ENCODE measurements around the gene PDXP. TPM values are rescaled to one million over a fixed set of nuclear protein-coding genes. Genes with fewer than 3 reads are reported as not detected.
"Not testable (repeated sequence)": the region's sequence is repeated elsewhere in the genome, so short reads cannot be mapped to it uniquely, and the experiment has no call there.

PDXP gene, protein sequence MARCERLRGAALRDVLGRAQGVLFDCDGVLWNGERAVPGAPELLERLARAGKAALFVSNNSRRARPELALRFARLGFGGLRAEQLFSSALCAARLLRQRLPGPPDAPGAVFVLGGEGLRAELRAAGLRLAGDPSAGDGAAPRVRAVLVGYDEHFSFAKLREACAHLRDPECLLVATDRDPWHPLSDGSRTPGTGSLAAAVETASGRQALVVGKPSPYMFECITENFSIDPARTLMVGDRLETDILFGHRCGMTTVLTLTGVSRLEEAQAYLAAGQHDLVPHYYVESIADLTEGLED
- polyA plus RNA-seq (2013, experiment 1 of 2), result 34.5 TPM
- polyA plus RNA-seq (2013, experiment 2 of 2), result 38.5 TPM

GRCh38 chr22:37658133-37659065 lies at the start of gene PDXP:
Gene PDXP (plus strand): TSS chr22:37658723. CDS start chr22:37658783, 60 bp downstream.
- peak within 1 kb of the TSS; percentile 50; the same call in 1 of the 2 replicates for H3K27ac ChIP-seq (ENCODE audit: low read depth, low read length)
- WGBS, result under 1% methylated on average over 101 of the region's 101 CpGs
- peaks cover 7% of the 10 kb centered on the region for H3K36me3 ChIP-seq (ENCODE audit: insufficient read depth, low read length)
- no peaks in the 10 kb centered on the region for H3K27me3 ChIP-seq (ENCODE audit: insufficient read depth, low read length)
- H3K9ac ChIP-seq (ENCODE audit: low read depth, low read length), result peak within 1 kb of the TSS; percentile 76
- H3K9me3 ChIP-seq (ENCODE audit: insufficient read depth, low read depth, low read length), result no peaks in the 10 kb centered on the region
- H3K4me3 ChIP-seq (ENCODE audit: low read length), result peak within 1 kb of the TSS; percentile 59
- H3K4me1 ChIP-seq (ENCODE audit: insufficient read depth, low read length), result peaks cover 4% of the 10 kb centered on the region; the same call in 1 of the 2 replicates

- Histone ChIP-seq H3K9ac (ENCODE audit: low read depth, low read length) (peak overlapping the region; percentile 84), H3K9me3 (ENCODE audit: insufficient read depth, low read depth, low read length) (no peaks in the 10 kb centered on the region), H3K4me1 (ENCODE audit: insufficient read depth, low read length) (no peaks in the 10 kb centered on the region), H3K4me3 (ENCODE audit: low read length) (peak overlapping the region; percentile 78), H3K27ac (ENCODE audit: low read depth, low read length) (peak overlapping the region; percentile 99; the same call in 1 of the 2 replicates), H3K27me3 (ENCODE audit: insufficient read depth, low read length) (no peaks in the 10 kb centered on the region), H3K36me3 (ENCODE audit: insufficient read depth, low read length) (peaks cover 7% of the 10 kb centered on the region; the same call in 1 of the 2 replicates)
- 17% methylated on average over 26 of the region's 26 CpGs for WGBS
Observed at GRCh38 chr22:37609240-37610152, 49.0 kb upstream of the PDXP start.

DNA sequence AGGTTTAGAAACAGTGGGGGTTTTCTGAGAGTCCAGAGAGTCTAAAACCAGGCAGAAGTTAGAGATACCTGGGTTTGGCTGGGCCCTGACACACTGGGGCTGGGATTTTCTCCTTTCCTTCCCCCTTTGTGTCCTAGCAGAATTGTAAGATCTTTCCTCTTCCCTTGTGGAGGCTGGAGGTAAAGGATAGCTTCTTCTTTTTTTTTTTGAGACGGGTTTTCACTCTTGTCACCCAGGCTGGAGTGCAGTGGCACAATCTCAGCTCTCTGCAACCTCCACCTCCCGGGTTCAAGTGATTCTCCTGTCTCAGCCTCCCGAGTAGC lies 48.4 kb upstream of the PDXP start:
- Histone ChIP-seq H3K4me3 (ENCODE audit: low read length) (peak overlapping the region; percentile 78), H3K36me3 (ENCODE audit: insufficient read depth, low read length) (peaks cover 11% of the 10 kb centered on the region; the same call in 1 of the 2 replicates)
- not testable (repeated sequence) for H3K9me3 ChIP-seq (ENCODE audit: insufficient read depth, low read depth, low read length); H3K9ac ChIP-seq (ENCODE audit: low read depth, low read length); H3K27ac ChIP-seq (ENCODE audit: low read depth, low read length); H3K27me3 ChIP-seq (ENCODE audit: insufficient read depth, low read length); H3K4me1 ChIP-seq (ENCODE audit: insufficient read depth, low read length)
- 88% methylated on average over 3 of the region's 3 CpGs for WGBS

- Histone ChIP-seq H3K4me3 (ENCODE audit: low read length) (no peak overlapping the region), H3K27ac (ENCODE audit: low read depth, low read length) (no peak overlapping the region), H3K36me3 (ENCODE audit: insufficient read depth, low read length) (peaks cover 11% of the 10 kb centered on the region; the same call in 1 of the 2 replicates), H3K9ac (ENCODE audit: low read depth, low read length) (no peak overlapping the region), H3K9me3 (ENCODE audit: insufficient read depth, low read depth, low read length) (no peaks in the 10 kb centered on the region), H3K27me3 (ENCODE audit: insufficient read depth, low read length) (no peaks in the 10 kb centered on the region), H3K4me1 (ENCODE audit: insufficient read depth, low read length) (no peaks in the 10 kb centered on the region)
- 96% methylated on average over 15 of the region's 15 CpGs for WGBS
Observed at GRCh38 chr22:37610480-37611129, 47.9 kb upstream of the PDXP start.

- H3K9ac ChIP-seq (ENCODE audit: low read depth, low read length), result no peak overlapping the region
- H3K27me3 ChIP-seq (ENCODE audit: insufficient read depth, low read length), result no peaks in the 10 kb centered on the region
- H3K4me3 ChIP-seq (ENCODE audit: low read length), result no peak overlapping the region
- H3K4me1 ChIP-seq (ENCODE audit: insufficient read depth, low read length), result no peaks in the 10 kb centered on the region
- H3K36me3 ChIP-seq (ENCODE audit: insufficient read depth, low read length), result peaks cover 14% of the 10 kb centered on the region
- H3K27ac ChIP-seq (ENCODE audit: low read depth, low read length), result no peak overlapping the region
- 93% methylated on average over 6 of the region's 6 CpGs for WGBS
- H3K9me3 ChIP-seq (ENCODE audit: insufficient read depth, low read depth, low read length), result no peaks in the 10 kb centered on the region
Observed at GRCh38 chr22:37611207-37611606, 47.3 kb upstream of the PDXP start.

DNA sequence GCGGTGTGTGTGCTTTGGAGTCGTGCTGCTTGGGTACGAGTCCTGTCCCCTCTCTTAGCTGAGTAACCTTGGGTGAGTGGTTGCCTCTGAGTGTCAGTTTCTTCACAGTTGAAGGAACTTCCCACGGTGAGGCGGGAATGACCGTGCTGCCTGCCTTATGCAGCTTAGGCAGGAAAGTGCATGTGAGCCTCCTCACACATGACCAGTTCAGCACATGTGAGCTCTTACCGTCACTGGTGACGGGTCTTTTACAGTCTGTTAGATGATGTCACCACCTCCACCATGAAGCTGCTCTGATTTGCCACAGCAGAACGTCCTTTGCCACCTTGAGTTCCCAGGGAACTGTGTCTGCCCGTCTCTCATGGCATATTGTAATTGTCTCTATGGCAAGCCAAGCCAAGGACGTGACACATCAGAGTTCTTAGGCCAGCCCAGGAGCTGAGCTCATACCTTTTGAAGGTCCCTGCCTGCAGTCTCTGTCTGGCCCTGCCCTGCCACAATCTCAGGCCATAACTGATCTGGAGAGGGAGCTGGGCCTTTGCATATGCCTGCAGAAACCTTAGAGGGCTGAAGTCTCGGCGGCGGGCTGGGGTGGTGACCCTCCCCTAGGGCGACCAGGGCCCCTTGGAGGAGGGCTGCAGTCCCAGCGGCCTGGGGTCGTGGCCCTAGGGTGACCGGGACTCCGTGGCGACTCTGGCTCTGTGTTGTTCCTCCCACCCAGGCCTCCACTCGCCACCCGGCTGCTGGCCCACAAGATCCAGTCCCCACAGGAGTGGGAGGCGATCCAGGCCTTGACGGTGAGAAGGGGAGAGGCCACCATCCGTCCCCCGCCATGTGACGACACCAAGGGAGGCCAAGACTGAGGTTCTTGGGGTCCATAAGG lies 42.1 kb upstream of the PDXP start:
- Histone ChIP-seq H3K9me3 (ENCODE audit: insufficient read depth, low read depth, low read length) (no peaks in the 10 kb centered on the region), H3K4me1 (ENCODE audit: insufficient read depth, low read length) (no peaks in the 10 kb centered on the region), H3K9ac (ENCODE audit: low read depth, low read length) (no peak overlapping the region), H3K27ac (ENCODE audit: low read depth, low read length) (no peak overlapping the region), H3K4me3 (ENCODE audit: low read length) (no peak overlapping the region), H3K27me3 (ENCODE audit: insufficient read depth, low read length) (no peaks in the 10 kb centered on the region), H3K36me3 (ENCODE audit: insufficient read depth, low read length) (peaks cover 59% of the 10 kb centered on the region)
- WGBS, result 95% methylated on average over 27 of the region's 27 CpGs

- H3K27me3 ChIP-seq (ENCODE audit: insufficient read depth, low read length), result no peaks in the 10 kb centered on the region
- no peak overlapping the region for H3K9ac ChIP-seq (ENCODE audit: low read depth, low read length)
- peaks cover 64% of the 10 kb centered on the region for H3K36me3 ChIP-seq (ENCODE audit: insufficient read depth, low read length)
- WGBS, result 100% methylated on average over 1 of the region's 1 CpG
- no peak overlapping the region for H3K27ac ChIP-seq (ENCODE audit: low read depth, low read length)
- no peaks in the 10 kb centered on the region for H3K4me1 ChIP-seq (ENCODE audit: insufficient read depth, low read length)
- no peak overlapping the region for H3K4me3 ChIP-seq (ENCODE audit: low read length)
- H3K9me3 ChIP-seq (ENCODE audit: insufficient read depth, low read depth, low read length), result no peaks in the 10 kb centered on the region
Observed at GRCh38 chr22:37617431-37617830, 41.1 kb upstream of the PDXP start.

GRCh38 chr22:37618072-37618656 lies 40.4 kb upstream of the PDXP start:
- Histone ChIP-seq H3K36me3 (ENCODE audit: insufficient read depth, low read length) (peaks cover 65% of the 10 kb centered on the region), H3K9ac (ENCODE audit: low read depth, low read length) (no peak overlapping the region), H3K27me3 (ENCODE audit: insufficient read depth, low read length) (no peaks in the 10 kb centered on the region), H3K4me3 (ENCODE audit: low read length) (no peak overlapping the region), H3K9me3 (ENCODE audit: insufficient read depth, low read depth, low read length) (no peaks in the 10 kb centered on the region), H3K27ac (ENCODE audit: low read depth, low read length) (no peak overlapping the region), H3K4me1 (ENCODE audit: insufficient read depth, low read length) (no peaks in the 10 kb centered on the region)
- WGBS, result 96% methylated on average over 14 of the region's 14 CpGs

- Histone ChIP-seq H3K4me1 (ENCODE audit: insufficient read depth, low read length) (0 out of 2 replicates have a peak, but pooled peaks cover under 1% of the 10 kb centered on the region), H3K4me3 (ENCODE audit: low read length) (no peak overlapping the region), H3K9ac (ENCODE audit: low read depth, low read length) (no peak overlapping the region), H3K27me3 (ENCODE audit: insufficient read depth, low read length) (no peaks in the 10 kb centered on the region), H3K27ac (ENCODE audit: low read depth, low read length) (no peak overlapping the region), H3K36me3 (ENCODE audit: insufficient read depth, low read length) (peaks cover 68% of the 10 kb centered on the region), H3K9me3 (ENCODE audit: insufficient read depth, low read depth, low read length) (no peaks in the 10 kb centered on the region)
- WGBS, result 96% methylated on average over 6 of the region's 6 CpGs
Observed at GRCh38 chr22:37618674-37619073, 39.8 kb upstream of the PDXP start.

Measured in HUES64 (cell line).